DMS79 treated with DMSO at 0.1 percent for 48 hours (cell line): ENCODE measurements around the gene ELF3.
"Not testable (repeated sequence)": the region's sequence is repeated elsewhere in the genome, so short reads cannot be mapped to it uniquely, and the experiment has no call there.

Experiments
- DNase-seq: peaks from one replicate; lab custom pipeline; 2025; lab: John Stamatoyannopoulos, UW

Gene ELF3

DNA sequence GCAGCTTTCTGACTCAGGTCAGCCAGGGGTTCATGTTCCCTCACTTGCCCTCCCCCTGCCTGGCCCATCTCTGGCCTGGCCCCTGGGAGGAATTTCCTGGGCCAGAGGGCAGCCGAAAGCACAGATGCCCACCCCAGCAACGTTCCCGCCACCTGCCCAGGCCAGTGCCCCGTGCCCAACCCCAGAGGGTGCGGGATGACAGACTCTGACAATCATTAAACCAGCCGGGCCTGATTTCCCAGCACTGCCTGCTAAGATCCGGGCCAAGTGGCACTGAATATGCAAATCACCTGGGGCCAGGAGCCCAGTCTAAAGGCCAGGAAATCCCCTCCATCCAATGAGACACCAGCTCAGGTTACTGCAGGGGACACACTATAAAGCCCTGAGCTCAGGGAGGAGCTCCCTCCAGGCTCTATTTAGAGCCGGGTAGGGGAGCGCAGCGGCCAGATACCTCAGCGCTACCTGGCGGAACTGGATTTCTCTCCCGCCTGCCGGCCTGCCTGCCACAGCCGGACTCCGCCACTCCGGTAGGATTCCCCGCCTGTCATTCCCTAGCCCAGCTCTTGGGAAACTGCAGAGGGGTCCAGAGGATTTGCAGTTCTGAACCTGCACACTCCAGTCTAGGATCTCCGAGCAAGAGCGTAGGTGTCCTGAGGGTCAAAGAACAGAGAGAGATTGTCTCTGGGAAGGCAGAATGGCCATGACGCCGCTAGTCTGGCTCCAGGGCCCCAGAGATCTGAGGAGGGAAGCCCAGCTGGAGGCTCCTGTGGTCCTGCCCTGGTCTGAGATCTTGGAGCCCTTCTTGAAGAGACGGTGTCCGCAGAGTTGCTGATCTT, at the start of gene ELF3:
ELF3 (plus strand) TSS at position 408 of the 836 bp plus-strand sequence. CDS start 550 bp downstream, outside the sequence.
- DNase-seq: peak; percentile 98

DNA sequence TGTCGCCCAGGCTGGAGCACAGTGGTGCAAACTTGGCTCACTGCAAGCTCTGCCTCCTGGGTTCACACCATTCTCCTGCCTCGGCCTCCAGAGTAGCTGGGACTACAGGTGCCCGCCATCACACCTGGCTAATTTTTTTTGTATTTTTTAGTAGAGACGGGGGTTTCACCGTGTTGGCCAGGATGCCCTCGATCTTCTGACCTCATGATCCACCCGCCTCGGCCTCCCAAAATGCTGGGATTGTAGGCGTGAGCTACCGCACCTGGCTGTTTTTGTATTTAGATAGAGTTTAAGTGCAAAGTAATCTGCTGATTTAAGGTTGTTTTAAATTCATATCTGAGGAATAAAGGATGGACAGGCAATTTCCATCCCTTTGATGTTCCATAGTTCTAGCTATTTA, 48.0 kb upstream of the ELF3 start:
- DNase-seq: not testable (repeated sequence)

DNA sequence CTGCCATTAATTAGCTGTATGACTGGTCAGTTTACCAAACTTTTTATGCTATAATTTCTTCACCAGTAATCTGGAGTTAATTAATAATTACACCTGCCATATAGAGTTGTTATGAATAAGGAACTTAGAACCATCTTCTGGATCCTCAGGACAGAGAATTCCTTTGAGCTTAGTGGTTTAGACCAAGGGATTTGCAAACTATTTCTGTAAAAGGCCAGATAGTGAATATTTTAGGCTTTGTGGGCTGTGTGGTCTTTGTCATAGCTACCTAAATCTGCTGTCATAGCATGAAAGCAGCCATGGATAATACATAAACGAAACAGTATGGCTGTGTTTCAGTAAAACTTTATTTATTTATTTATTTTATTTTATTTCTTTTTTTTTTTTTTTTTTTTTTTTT, 46.1 kb upstream of the ELF3 start:
- DNase-seq: no peak

DNA sequence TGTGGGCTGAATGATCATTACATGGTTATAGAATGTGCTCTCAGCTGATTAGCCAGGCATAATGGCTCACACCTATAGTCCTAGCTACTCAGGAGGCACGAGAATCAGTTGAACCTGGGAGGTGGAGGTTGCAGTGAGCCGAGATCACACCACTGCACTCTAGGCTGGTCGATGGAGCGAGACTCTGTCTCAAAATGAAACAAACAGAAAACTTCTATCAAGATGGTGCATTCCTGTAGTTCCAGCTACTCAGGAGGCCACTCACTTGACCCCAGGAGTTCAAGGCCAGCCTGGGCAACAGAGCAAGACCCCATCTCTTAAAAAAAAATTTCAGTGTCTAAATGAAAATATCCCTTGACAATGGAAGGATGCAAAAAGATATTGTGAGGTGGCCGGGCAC, 44.2 kb upstream of the ELF3 start:
- no peak for DNase-seq

DNA sequence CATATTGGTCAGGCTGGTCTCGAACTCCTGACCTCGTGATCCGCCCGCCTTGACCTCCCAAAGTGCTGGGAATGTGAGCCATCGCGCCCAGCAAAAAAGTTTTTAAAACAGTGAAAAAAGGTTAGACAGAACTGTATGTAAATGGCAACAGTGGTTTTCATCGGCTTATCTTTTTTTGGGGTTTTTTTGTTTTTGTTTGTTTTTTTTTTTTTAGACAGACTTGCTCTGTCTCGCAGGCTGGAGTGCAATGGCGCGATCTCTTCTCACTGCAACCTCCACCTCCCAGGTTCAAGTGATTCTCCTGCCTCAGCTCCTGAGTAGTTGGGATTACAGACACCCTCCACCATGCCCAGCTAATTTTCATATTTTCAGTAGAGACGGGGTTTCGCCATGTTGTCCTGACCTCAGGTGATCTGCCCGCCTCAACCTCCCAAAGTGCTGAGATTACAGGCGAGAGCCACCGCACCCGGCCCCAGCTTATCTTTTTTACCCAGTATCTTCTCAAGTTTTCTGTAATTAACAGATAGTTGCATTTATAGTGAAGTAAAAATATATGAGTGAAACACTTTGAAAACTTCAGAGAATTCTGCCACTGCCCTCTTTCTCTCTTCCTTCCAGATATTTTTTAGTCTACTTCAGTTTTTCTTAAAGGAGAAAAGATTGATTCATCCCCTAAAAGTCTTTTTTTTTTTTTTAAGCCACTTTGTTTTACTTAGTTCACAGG, 42.0 kb upstream of the ELF3 start:
- no peak for DNase-seq

DNA sequence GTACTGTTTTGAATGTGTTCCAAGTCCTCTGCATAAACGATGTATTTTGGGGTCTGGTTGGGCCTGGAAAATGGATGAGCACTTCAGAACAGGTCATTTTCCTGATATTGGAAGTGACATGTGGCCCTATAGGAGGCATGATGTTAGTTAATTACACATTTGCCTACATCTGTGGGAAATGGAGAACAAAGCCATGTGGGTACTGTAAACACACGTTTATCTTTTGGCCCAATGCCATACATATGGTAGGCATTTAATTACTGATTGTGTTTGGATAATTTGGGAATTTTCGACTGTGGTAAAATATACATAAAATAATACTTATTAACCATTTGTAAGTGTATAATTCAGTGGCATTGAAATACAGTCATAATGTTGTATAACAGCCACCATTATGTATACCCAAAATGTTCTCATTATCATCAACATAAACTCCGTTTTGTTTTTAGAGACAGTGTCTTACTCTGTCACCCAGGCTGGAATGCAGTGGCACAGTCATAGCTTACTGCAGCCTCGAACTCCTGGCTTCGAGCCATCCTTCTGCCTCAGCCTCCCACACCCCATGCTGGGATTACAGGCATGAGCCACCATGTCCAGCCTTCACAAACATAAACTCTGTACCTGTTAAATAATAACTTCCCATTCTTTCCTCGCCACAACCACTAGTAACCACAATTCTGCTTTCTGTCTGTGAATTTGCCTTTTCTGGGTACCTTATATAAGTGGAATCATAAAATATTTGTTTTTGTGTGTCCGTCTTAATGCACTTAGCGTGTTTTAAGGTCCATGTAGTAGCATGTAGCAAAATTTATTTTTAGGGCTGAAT, 39.8 kb upstream of the ELF3 start:
- no peak for DNase-seq

DNA sequence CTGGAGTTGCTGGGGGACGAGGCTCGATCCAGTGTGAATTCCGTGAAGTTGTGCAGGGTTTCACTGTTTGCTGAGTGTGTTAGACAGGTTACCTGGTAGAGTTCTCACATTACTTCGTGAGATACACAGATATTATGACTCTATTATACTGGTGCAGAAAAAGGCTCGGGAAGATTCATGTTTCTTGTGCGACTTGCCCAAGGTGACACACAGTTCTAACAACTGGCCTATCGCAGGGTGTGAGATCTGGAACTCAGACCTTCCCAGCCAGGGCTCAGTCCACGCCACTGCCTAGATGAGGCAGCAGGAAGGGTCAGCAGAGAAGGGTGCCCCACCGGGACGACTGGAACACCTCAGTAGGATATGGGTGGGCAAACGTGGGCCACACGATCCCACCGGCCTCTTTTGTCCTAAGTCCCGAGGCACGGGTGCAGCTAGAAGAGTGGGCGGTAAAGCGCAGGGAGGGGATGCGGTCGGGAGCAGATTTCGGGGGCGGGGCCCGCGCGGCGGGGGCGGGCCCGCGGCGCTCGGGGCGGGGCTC, 28.2 kb upstream of the ELF3 start:
- DNase-seq: peak; percentile 47

DNA sequence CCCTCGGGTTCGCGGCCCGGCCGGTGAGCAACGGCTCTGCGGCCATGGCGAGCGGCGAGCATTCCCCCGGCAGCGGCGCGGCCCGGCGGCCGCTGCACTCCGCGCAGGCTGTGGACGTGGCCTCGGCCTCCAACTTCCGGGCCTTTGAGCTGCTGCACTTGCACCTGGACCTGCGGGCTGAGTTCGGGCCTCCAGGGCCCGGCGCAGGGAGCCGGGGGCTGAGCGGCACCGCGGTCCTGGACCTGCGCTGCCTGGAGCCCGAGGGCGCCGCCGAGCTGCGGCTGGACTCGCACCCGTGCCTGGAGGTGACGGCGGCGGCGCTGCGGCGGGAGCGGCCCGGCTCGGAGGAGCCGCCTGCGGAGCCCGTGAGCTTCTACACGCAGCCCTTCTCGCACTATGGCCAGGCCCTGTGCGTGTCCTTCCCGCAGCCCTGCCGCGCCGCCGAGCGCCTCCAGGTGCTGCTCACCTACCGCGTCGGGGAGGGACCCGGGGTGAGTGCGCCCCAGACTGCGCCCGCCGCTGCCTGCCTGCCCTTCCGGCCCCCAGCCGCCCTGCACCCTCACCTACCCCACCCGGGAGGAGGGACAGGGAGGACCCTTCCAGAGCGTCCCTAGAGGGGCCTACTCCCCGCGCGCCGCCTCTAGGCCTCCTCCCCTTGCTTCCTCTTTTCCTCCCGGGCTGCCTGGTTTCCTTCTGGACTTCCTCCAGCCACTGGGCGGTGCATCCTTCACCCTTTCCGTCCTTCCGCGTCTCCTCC, 27.6 kb upstream of the ELF3 start, which contains the start of gene RNPEP:
RNPEP (plus strand) TSS at position 26 of the 757 bp plus-strand sequence; CDS start at position 45, 19 bp downstream.
- DNase-seq: peak; percentile 74

DNA sequence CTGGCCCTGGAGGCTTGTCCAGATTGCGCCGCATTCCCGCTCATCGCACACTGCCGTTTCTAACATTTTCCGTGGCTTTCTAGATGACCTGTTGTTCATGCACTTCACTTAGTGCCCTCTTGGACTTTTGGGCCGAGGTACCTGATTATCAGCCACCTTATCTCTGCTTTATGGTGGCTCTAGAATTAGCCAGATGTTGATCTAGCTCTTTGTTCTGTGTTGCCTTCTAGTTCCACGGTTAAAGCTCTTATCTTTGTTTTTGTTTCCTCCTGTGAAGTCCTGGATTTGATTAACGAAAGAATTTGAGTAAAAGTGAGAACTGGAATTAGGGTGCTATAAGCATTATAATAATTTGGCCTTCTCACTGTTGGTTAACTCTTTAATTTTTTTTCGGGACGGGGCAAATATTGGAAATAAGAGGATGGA, 27.0 kb upstream of the ELF3 start:
- no peak for DNase-seq

DNA sequence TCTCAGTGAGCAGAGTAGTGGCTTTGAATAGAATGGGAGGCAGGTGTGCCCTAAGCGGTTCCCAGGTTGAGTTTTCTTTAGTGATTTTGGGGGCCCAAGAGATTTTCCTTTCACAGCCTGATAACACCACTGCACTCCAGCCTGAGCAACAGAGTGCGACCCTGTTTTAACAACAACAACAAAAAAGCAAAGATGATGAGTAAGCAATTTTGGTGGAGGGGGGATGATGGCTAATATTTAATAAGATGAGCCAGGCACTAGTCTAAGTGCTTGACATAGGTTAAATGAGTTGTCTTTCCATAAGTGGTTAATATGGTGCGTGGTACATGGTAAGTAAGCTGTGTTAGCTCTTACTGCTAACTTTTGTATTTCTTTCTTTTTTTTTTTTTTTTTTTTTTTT, 25.9 kb upstream of the ELF3 start:
- DNase-seq: no peak

DNA sequence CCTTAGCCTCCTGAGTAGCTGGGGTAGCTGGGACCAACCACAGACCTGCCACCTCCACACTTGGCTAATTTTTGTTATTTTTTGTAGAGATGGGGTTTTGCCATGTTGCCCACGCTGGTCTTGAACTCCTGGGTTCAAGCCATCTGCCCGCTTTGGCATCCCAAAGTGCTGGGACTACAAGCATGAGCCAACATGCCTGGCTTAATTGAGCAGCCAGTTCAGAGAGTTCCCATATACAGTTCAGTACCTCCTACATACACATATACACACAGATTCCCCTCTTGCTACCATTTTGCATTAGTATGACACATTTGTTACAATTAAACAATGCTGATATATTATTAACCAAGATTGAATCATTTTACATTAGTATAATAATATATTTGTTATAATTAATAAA, 25.0 kb upstream of the ELF3 start:
- no peak for DNase-seq

DNA sequence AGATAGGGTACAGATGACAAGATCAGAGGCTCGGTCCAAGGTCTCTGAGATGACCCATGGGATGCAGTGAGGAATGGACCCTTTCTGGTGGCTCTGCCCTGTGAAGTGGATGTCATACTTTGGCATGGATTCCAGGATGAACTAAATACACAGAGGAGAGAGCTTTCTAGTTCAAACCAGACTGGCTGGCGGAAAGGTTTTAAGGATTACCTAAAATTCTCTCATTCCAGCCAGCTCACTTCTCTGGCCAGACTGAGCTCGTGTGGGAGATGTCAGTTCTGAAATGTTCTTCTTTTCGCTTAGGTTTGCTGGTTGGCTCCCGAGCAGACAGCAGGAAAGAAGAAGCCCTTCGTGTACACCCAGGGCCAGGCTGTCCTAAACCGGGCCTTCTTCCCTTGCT, 21.8 kb upstream of the ELF3 start:
- DNase-seq: no peak

DNA sequence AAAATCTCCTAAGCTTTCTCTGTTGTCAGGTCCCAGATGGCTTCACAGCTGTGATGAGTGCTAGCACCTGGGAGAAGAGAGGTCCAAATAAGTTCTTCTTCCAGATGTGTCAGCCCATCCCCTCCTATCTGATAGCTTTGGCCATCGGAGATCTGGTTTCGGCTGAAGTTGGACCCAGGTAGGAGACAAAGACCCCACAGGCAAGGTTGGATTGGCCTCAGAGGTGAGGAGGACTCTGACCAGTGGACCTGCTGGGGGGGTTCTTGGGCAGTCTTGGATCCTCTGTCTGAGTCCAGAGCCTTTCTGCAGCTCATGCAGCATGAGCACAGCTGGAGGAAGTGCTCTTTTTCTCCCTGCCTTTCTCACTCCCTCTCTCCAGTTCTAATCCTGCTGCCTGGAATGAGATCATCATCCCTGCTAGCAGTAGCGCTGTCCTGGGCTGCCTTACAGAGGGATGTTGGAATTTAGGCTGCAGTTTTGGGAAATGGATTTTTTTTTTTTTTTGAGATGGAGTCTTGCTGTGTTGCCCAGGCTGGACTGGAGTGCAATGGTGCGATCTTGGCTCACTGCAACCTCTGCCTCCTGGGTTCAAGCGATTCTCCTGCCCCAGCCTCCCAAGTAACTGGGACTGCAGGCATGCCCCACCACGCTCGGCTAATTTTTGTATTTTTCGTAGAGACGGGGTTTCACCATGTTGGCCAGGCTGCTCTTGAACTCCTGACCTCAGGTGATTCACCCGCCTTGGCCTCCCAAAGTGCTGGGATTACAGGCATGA, 20.8 kb upstream of the ELF3 start:
- DNase-seq: no peak

DNA sequence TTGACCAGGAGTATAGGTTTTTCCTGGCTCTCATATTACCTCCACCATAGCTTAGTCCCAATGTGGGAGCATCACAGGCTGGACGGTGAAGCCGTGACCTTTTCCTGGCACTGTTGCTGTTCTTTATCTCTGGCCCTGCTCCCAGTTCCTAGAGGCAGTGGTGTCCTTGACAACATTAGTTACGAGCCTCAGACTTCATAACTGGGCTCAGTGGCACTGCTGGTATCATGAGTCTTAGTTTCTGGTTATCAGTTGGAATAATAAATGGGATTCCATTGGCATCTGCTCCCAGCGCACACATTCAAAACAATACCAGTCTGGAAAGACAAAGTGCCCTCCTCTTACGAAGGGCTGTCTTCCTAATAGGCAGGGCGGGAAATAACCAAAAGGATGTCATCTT, 20.0 kb upstream of the ELF3 start:
- no peak for DNase-seq

DNA sequence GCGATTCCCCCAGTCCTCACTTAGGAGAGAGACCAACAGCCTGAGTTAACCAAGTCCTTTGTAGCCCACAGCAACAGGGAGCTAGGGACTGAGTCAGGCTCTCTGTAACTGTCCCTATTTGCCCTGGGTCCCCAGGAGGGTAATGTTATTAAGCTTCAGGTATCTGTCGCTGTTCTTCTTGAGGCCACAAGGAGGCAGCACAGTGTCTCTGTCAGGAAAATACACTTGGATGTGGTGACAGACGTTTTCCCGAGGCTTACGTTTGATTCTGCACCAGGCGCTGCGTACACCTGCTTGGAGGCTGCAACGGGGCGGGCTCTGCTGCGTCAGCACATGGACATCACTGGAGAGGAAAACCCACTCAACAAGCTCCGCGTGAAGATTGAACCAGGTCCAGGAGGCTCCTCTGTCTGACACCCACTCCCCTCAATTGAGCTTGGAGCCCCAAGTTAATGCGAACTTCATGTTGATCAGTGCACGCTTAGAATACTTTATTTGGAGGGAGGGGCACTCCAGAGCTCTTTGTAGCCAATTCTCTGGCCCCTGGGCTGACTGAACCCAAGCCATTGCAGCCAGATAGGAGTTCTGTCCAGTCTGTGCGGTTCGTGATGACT, 10.7 kb upstream of the ELF3 start:
- DNase-seq: peak; percentile 81

DNA sequence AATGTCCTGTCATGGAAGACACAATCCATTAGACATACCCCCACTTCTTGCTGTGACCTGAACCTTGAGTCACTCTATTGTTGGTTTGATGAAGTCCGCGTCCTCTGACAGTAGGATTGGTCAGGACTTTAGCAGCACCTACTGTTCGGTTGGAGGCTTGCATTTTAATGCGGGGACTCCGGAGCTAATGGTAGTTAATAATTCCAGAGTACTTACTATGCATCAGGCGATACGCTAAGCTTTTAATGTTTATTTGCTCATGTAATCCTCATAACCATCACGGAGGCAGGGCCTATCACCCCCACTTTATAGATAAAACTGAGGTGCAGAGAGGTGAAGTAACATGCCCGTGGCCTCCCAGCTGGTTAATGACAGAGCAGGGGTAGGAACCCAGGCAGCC, 7.9 kb upstream of the ELF3 start:
- no peak for DNase-seq

DNA sequence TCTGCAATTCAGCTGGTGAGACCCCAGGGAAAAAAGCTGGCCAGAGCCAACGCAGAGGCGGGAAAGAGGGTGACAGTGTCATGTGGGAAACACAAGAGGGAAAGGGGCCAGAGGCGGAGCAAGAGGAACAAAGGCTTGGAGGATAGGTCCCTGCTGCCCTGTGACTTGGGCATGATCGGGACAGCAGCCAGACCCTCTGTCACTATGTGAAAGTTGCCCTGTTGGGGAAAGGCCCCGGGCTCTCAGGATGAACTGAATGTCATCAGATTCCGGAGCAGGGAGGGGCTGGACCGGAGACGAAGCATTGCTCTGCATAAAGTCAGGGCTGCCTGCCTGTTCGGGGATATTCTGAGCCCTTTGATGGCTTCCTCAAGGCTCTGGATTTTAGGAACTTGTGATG, 5.7 kb upstream of the ELF3 start:
- DNase-seq: no peak

DNA sequence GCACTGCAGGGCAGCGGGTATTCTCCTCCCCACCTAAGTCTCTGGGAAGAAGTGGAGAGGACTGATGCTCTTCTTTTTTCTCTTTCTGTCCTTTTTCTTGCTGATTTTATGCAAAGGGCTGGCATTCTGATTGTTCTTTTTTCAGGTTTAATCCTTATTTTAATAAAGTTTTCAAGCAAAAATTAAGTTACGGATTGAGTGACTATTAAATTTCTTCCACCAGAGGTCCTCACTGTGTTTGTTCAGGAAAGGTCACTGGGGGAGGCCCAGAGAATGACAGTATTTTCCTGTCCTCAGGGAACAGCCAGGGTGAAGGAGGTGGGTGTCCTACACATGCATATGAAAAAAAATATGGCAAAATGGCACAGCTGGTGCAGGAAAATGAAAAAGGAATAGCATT, 4.4 kb upstream of the ELF3 start:
- DNase-seq: no peak

DNA sequence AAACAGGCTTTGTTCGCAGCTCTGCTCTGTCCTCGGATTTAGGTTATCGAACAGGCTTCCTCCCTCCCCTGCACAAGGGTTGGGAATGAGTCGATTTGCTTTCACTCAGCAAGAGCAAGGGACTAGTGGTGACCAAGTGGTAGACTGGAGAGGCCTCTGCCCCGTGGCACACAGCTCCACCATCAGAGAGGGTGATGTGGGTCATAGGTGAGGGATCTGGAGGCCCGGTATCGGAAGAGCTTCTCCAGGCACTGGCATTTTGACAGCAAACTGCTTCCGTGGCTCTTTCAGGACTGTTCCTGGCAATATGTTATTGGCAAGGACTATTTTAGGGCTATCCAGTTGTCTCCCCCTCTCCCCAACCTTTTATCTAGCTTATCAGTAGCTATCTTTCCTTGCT, 3.1 kb upstream of the ELF3 start:
- DNase-seq: no peak

DNA sequence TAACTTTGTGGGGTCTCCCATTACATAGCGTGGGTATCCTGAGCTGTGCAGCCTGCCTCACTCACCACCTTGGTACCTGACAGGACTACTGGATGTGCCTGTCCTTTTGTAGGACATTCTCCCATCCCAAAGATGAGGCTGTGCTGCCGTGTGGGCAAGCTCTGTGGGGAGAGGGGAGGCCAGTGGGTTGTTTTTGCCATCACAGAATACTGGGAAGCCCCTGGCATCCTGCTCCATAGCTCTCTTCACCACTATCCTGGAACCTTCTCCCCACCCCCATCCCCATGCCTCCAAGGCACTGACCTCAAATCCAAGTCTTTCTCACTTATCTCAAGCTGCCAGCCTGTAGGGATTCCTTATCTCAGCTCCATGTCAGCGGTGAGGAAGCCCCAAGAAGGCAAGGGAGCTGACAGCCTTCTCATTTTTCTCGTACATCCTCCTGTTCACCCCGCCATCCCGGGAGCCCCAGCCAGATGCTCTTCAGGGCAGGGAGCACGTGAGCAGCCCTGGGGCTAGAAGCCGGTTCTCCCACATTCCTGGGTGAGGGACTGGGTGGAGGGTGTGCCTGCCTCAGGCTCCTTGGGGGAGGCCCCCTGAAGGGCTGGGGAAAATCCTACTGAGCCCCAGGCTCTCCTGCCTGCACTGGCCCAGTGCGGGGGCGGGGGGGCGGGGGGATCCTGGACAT, 2.4 kb upstream of the ELF3 start:
- DNase-seq: peak; percentile 88
